GM13976 (cell line): ENCODE measurements around the gene STK31.
"Not testable (repeated sequence)": the region's sequence is repeated elsewhere in the genome, so short reads cannot be mapped to it uniquely, and the experiment has no call there.

Source experiments
- DNase-seq: peaks from one replicate; pipeline ENCODE4 v3.0.0; 2012; ENCODE audit warnings: low spot score
- in situ Hi-C: fragments of 300-500 bp; cut with MboI; formaldehyde crosslinking; loops from one replicate; pipeline ENCODE4 v1.12.0; 2022; ENCODE audit warnings: low sequenced_read_pairs, mixed read lengths, inconsistent platforms; ENCODE audit not compliant: unreplicated experiment
- TF ChIP-seq, protein P1 (sequence below): IDR thresholded peaks from 2 replicates; pipeline ENCODE4 v1.5.1; 2012; ENCODE audit warnings: borderline replicate concordance, mild to moderate bottlenecking; ENCODE audit not compliant: insufficient read depth; ENCODE audit errors: extremely low read depth, missing control alignments, control extremely low read depth

Gene STK31

DNA sequence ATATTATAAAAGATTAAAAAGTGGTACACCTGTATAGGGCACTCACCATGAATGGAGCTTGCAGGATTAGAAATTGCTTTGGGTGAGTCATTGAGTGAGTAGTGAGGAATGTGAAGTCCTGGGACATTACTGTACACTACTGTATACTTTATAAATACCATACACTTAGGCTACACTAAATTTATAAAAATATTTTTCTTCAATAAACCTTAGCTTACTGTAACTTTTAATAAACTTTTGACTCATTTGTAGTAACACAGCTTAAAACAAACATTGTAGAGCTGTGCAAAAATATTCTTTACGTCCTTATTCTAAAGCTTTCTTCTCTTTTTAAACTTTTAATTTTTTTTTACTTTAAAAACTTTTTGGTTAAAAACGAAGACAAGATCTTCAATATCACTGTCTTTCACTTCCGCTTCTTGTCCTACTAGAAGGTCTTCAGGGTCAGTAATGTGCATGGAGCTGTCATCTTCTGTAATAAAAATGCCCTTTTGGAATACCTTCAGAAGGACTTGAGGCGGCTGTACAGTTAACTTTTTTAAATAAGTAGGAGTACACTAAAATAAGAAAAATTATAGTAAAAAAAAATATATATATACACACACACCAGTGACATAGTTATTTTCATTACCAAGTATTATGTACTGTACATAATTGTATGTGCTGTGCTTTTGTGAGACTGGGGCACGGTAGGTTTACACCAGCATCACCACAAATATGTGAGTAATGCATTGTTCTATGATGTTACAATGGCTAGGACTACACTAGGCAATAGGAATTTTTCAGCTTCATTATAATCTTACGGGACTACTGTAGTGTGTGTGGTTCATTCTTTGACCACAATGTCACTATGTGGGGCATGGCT is 3.5 kb downstream of the STK31 start:
- DNase-seq, result no peak
- in situ Hi-C loops, result loop anchor here (25.0 kb wide), 1 partner anchor 426 kb away; the partner anchor contains the start of gene MALSU1
- TF ChIP-seq, protein P1, sequence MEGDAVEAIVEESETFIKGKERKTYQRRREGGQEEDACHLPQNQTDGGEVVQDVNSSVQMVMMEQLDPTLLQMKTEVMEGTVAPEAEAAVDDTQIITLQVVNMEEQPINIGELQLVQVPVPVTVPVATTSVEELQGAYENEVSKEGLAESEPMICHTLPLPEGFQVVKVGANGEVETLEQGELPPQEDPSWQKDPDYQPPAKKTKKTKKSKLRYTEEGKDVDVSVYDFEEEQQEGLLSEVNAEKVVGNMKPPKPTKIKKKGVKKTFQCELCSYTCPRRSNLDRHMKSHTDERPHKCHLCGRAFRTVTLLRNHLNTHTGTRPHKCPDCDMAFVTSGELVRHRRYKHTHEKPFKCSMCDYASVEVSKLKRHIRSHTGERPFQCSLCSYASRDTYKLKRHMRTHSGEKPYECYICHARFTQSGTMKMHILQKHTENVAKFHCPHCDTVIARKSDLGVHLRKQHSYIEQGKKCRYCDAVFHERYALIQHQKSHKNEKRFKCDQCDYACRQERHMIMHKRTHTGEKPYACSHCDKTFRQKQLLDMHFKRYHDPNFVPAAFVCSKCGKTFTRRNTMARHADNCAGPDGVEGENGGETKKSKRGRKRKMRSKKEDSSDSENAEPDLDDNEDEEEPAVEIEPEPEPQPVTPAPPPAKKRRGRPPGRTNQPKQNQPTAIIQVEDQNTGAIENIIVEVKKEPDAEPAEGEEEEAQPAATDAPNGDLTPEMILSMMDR, result no peak

DNA sequence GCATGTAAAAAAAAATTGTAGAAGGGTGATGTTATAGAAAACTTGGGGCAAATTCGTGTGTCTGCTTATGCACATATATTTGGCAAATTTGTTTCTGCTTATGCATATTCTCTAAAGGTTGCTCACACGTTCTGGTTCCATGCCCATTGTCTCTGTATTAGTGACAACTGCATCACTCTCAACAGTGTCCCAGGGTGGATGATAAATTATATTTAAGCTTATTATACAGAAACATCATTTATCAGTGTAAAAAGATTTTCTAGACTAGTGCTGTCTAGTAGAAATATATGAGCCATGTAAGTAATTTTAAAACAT is 4.1 kb downstream of the STK31 start:
- in situ Hi-C loops, result loop anchor here (25.0 kb wide), 1 partner anchor 427 kb away; the partner anchor contains the start of gene MALSU1
- TF ChIP-seq, protein P1, result no peak
- DNase-seq, result no peak

DNA sequence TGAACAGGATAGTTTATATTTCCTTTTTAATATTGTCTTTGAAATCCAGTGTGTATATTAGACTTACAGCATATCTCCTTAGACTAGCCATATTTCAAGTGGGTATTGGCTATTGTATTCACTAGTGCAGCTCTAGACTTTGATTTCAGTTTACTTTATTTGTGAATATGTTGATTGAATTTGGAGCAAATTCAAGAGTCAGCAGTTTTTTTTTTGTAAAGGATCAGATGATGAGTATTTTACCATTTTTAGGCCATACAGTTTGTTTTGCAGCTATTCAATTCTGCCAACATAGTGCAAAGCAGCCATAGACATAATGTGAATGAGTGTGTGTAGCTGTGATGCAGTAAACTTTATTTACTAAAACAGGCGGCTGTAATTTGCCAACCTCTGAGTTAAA is 4.6 kb downstream of the STK31 start:
- TF ChIP-seq, protein P1, result no peak
- in situ Hi-C loops, result loop anchor here (25.0 kb wide), 1 partner anchor 427 kb away; the partner anchor contains the start of gene MALSU1
- no peak for DNase-seq

DNA sequence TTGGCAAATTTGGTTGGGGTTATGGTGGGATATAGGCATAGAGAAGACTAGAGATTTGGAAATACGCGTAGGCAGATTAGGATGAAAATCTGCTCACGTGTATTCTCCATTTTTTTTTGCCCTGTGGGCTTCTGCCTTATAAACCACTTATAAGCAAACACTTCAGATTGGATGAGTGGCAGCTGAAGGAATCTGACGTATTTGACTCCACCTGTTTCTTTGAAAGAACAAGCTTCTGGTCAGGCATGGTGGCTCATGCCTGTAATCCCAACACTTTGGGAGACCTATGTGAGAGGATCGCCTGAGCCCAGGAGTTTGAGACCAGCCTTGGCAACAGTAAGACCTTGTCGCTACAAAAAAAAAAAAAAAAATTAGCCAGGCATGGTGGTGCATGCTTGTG is 5.1 kb downstream of the STK31 start:
- in situ Hi-C loops, result loop anchor here (25.0 kb wide), 1 partner anchor 428 kb away; the partner anchor contains the start of gene MALSU1
- DNase-seq, result no peak
- TF ChIP-seq, protein P1, result no peak

DNA sequence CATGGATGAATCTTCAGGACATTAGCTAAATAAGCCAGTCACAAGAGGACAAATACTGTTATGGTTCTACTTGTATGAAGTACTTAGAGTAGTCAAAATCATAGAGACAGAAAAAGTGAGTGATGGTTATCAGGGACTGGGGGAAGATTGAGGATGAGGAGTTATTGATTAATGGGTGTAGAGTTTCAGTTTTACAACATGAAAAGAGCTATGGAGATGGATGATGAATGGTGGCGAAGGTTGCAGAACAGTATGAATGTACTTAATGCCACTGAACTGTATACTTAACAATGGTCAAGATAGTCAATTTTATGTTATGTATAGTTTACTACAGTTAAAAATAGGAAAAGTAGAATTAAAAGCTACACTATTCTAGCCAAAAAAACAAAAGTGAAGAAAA is 7.8 kb downstream of the STK31 start:
- DNase-seq, result no peak
- in situ Hi-C loops, result loop anchor here (25.0 kb wide), 1 partner anchor 430 kb away; the partner anchor contains the start of gene MALSU1
- TF ChIP-seq, protein P1, result no peak

DNA sequence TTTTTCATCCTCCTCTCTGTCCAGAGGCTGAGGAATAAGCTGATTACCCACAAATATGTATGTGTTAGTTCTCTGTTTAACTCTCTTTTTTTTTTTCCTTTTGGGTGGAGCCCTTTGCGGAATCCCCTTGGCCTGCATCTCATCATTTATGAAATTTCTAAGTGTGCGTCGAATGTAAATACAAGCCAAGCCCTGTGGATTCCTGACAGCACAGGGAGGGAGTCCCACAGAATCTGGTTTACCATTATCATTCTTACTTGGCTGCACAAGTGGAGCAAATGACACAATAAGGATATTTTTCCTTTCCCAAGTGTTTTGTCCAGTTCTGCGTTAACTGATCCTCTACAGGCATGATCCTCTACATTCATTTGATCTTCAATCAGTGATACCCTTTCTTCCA is 11.4 kb downstream of the STK31 start:
- in situ Hi-C loops, result loop anchor here (25.0 kb wide), 1 partner anchor 434 kb away; the partner anchor contains the start of gene MALSU1
- no peak for DNase-seq
- TF ChIP-seq, protein P1, result no peak

DNA sequence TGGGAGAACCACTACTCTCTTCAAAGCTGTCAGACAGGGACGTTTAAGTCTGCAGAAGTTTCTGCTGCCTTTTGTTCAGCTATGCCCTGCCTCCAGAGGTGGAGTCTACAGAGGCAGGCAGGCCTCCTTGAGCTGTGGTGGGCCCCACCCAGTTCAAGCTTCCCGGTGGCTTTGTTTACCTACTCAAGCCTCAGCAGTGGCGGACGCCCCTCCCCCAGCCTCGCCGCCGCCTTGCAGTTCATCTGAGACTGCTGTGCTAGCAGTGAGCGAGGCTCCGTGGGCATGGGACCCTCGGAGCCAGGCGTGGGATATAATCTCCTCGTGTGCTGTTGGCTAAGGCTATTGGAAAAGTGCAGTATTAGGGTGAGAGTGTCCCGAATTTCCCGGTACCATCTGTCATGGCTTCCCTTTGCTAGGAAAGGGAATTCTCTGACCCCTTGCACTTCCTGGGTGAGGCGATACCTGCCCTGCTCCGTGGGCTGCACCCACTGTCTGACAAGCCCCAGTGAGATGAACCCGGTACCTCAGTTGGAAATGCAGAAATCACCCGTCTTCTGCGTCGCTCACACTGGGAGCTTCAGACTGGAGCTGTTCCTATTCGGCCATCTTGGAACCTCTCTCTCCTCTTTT is 12.7 kb downstream of the STK31 start:
- not testable (repeated sequence) for DNase-seq
- in situ Hi-C loops, result loop anchor here (25.0 kb wide), 1 partner anchor 435 kb away; the partner anchor contains the start of gene MALSU1

DNA sequence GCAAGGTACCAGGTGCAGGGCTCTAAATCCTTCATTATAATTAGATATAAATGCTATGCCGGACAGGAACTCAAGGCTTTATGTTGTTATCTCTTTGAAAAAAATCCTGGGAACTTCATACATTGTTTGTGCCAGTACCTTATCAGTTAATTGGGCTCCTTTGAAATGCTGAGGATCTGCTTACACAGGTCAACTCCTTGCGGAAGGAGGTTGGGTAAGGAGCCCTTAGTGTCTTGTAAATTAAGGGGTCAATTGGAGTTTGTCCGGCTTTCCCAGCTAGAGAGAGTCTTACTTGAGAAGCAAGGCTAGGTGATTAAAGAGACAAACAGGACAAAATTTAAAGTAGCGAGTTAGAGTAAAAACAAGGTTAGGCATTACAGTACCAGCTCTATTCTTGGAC is 14.1 kb downstream of the STK31 start:
- in situ Hi-C loops, result loop anchor here (25.0 kb wide), 1 partner anchor 437 kb away; the partner anchor contains the start of gene MALSU1
- not testable (repeated sequence) for DNase-seq
